AG04450 (cell line): Measurements from ENCODE around the gene UTP11. TPM values are rescaled to one million over a fixed set of nuclear protein-coding genes. Genes with fewer than 3 reads are reported as not detected.

Source experiments
- CTCF ChIA-PET: fragments of 300-600, 350-600 bp; formaldehyde crosslinking; extraction: SDS; loops from one replicate; lab custom pipeline; 2022; ENCODE audit warnings: antibody characterized with exemption, inconsistent platforms; lab: Charles Lee
- POLR2A ChIA-PET: fragments of 350-600 bp; formaldehyde crosslinking; extraction: SDS; loops from one replicate; lab custom pipeline; 2021; ENCODE audit warnings: antibody characterized with exemption, inconsistent platforms; lab: Yijun Ruan, JAX
- DNase-seq: peaks from one replicate; pipeline ENCODE4 v3.0.0-alpha.2; 2011; ENCODE audit warnings: low read depth, low spot score
- H3K27ac ChIP-seq: one replicate; pipeline ENCODE4 v1.5.1; 2012; ENCODE audit warnings: low read depth, low read length, control low read depth
- H3K27me3 ChIP-seq: one replicate; pipeline ENCODE4 v1.6.0; 2012; ENCODE audit warnings: low read length; ENCODE audit not compliant: control insufficient read depth, insufficient read depth
- H3K4me3 ChIP-seq: 2 replicates; pipeline ENCODE4 v1.5.1; 2011; ENCODE audit warnings: mild to moderate bottlenecking, low read depth, low read length, control low read depth
- H3K9me3 ChIP-seq: 2 replicates; pipeline ENCODE4 v1.5.1; 2012; ENCODE audit warnings: low read length; ENCODE audit not compliant: control insufficient read depth, insufficient read depth
- polyA plus RNA-seq: library from polyadenylated mRNA; depleted of rRNA; stranded (reverse); fragments of >200 nt; gene quantifications from 2 replicates; pipeline ENCODE4 v1.2.3, GENCODE V29; 2011
- TF ChIP-seq, protein P1 (sequence below): IDR thresholded peaks from 2 replicates; pipeline ENCODE4 v1.5.1; 2011; ENCODE audit warnings: low read depth, low read length, control low read depth, inconsistent platforms

Gene UTP11
- polyA plus RNA-seq, 1 experiment, result 43.8 TPM

DNA sequence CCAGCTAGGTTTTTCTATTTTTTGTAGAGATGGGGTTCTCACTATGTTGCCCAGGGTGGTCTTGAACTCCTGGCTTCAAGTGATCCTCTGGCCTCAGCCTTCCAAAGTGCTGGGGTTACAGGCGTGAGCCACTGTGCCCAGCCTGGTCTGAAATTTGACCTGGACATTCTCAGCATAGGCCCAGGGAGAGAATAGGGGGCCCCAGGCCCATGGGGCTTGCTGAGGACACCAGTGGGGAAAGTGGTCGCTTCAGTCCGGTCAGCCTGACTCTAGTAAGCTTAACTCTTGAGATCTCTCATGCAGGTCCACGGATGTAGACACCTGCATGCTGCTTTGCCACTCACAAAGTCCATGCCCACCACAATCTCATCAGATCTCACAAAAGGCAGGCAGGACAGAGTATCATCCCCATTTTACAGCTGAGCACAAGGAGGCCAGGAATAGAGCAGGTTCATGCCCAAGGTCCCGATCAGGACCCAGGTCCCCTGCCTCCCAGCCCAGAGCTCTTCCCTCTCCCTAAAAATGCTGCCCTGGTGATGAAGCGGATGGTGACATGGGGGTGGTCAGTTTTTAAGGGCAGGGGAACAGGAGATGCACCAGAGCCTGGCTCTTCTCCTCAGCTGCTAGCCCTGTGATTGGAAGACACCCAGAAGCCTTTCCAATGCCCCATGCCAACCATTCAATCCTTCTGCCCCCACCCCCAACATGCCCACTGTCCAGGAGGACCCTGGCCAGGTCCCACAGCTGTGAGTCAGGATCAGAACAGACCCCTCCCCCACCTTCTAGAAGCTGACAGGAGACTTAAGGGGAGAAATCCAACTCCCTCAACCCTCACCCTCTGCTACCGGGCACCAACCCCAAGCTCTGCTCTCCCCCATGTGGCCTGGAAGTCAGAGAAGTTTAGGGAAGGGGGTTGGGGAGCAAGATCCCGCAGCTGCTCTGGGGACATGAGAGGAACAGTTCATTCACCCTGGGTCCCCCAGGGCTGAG lies 9.0 kb upstream of the UTP11 start:
- TF ChIP-seq, protein P1, sequence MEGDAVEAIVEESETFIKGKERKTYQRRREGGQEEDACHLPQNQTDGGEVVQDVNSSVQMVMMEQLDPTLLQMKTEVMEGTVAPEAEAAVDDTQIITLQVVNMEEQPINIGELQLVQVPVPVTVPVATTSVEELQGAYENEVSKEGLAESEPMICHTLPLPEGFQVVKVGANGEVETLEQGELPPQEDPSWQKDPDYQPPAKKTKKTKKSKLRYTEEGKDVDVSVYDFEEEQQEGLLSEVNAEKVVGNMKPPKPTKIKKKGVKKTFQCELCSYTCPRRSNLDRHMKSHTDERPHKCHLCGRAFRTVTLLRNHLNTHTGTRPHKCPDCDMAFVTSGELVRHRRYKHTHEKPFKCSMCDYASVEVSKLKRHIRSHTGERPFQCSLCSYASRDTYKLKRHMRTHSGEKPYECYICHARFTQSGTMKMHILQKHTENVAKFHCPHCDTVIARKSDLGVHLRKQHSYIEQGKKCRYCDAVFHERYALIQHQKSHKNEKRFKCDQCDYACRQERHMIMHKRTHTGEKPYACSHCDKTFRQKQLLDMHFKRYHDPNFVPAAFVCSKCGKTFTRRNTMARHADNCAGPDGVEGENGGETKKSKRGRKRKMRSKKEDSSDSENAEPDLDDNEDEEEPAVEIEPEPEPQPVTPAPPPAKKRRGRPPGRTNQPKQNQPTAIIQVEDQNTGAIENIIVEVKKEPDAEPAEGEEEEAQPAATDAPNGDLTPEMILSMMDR, result no peak
- no peaks in the 10 kb centered on the region for H3K27me3 ChIP-seq
- no peak for DNase-seq
- peak overlapping the region; percentile 71 for H3K4me3 ChIP-seq
- ChIA-PET POLR2A (interaction anchor here (1.6 kb wide), 1 partner anchor 9 kb away, joined by 10 read pairs; the partner anchor contains the start of gene UTP11), CTCF (interaction anchor here (0.7 to 6.2 kb wide), 3 partner anchors 13 to 400 kb away, joined by 3 to 44 read pairs (median 5); partner anchors contain the start of gene SF3A3)
- peak overlapping the region; percentile 39 for H3K27ac ChIP-seq
- no peaks in the 10 kb centered on the region; the same call in 1 of the 2 replicates for H3K9me3 ChIP-seq

GRCh38 chr1:38004284-38005108 lies 8.0 kb upstream of the UTP11 start:
- Histone ChIP-seq H3K27me3 (no peaks in the 10 kb centered on the region), H3K4me3 (peak overlapping the region; percentile 71), H3K9me3 (no peaks in the 10 kb centered on the region; the same call in 1 of the 2 replicates), H3K27ac (peak overlapping the region; percentile 31)
- no peak for DNase-seq
- TF ChIP-seq, protein P1, result no peak
- ChIA-PET POLR2A (interaction anchor here (1.0 to 1.6 kb wide), 2 partner anchors 8 kb away, joined by 5 to 10 read pairs; partner anchors contain the start of gene UTP11), CTCF (interaction anchor here (0.7 to 6.2 kb wide), 2 partner anchors 14 to 401 kb away, joined by 5 to 44 read pairs; partner anchors contain the start of gene SF3A3)

DNA sequence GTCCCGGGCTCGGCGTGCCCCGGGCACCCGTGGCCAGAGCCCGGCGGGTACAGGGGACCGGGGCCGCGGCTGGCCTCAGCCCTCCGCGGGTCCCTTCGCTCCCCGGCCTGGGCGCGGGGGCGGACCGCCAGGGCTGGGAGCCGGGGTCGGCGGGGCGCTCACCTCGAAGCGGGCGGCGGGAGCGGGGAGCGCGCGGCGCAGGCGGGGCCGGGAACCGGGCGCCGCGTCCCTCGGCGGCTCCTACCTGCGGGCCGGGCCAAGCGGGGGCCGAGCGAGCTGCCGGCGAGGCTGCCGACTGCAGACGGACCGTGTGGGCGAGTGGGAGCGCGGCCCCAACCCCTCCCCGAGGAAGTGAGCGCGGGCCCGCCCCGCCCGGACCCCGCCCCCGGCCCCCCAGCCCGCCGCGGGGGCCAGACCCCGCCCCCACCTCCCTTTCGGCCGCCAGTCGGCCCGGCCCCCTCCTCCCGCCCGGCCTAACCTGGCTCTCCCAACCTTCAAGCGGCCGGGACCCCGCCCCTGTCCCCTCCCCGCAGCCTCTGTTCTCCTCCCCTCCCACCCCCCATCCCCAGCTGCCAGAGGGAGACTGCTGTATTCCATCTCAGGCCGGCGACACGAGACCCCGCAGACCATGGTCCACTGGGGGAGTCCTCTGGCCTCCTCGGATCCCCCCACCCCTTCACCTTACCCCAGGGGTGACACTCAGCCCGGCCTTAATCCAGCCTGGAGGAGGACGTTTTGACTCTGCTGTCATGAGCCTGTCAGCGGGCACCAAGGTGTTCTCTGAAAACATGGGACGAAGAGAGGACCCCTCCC lies 7.1 kb upstream of the UTP11 start, which contains the start of gene FHL3:
Gene FHL3, minus strand, starts transcription at position 320 of the 813 bp plus-strand sequence. CDS start 6,102 bp downstream, outside the sequence.
- peak within 1 kb of the TSS; percentile 71 for H3K4me3 ChIP-seq
- H3K27ac ChIP-seq, result peak within 1 kb of the TSS; percentile 31
- no peak for DNase-seq
- TF ChIP-seq, protein P1, result no peak
- no peaks in the 10 kb centered on the region; the same call in 1 of the 2 replicates for H3K9me3 ChIP-seq
- CTCF ChIA-PET, result no interaction called here
- POLR2A ChIA-PET, result interaction anchor here (1.0 kb wide), 1 partner anchor 9 kb away, joined by 5 read pairs; no protein-coding TSS in a partner anchor
- H3K27me3 ChIP-seq, result no peaks in the 10 kb centered on the region

DNA sequence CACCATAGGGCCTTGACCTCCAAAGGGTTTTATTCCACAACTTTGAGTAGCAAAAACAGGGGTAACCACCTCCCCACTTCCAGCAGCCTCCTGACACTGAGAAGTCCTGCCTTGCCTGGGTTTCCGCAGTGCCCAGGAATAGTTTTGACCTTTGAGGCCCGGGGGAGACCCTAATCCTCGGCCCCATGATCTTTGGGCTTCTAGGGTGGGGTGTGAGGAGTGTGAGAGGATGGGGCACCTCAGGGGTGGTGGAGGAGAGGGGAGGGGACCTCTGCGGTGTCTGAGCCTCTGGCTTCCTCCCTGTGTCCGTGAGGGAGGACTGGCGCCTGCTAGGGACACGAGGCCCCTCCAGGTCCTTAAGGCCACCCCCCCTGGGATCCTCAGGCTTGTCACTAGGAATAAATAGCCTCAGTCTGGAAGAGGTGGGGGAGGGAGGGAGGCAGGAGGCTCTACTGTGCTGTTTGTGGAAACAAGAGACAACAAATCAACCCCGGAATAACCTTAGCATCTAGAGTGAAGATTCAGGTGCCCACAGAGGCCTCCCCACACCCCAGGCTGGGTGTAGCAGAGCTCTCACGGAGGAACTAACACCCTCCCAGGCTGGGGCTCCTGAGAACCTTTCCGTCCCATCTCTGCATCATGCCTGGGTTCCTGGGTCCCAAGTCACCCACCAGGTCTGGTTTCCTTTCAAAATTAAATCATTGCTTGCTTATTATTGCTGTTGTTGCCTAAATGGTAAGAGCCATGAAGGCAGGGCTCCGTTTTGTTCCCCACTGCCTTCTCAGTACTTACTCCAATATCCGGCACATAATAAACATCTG lies 6.3 kb upstream of the UTP11 start:
- DNase-seq, result no peak
- Histone ChIP-seq H3K4me3 (peak overlapping the region; percentile 71), H3K27ac (no peak overlapping the region), H3K27me3 (no peaks in the 10 kb centered on the region), H3K9me3 (no peaks in the 10 kb centered on the region)
- ChIA-PET CTCF (no interaction called here), POLR2A (no interaction called here)
- TF ChIP-seq, protein P1, result no peak
